Breast epithelium (tissue), 4 donors: ENCODE measurements around the gene CDC25A. TPM values are rescaled to one million over a fixed set of nuclear protein-coding genes. Genes with fewer than 3 reads are reported as not detected.
"Not testable (repeated sequence)": the region's sequence is repeated elsewhere in the genome, so short reads cannot be mapped to it uniquely, and the experiment has no call there.

Experiments
- DNase-seq, 2 donors: peaks; one replicate each; pipeline ENCODE4 v3.0.0-alpha.2; 2019; ENCODE audit warnings: low spot score in 2 of 2
- H3K27ac ChIP-seq, 2 donors: fragments of 200-600 bp; sonication (generic) in 1 of 2; one replicate each; pipeline ENCODE4 v1.5.1; 2016 to 2019; ENCODE audit warnings: mild to moderate bottlenecking in 1 of 2
- H3K27me3 ChIP-seq, 2 donors: fragments of 200-600 bp; sonication (generic) in 1 of 2; one replicate each; pipeline versions ENCODE4 v1.5.1 to v1.6.0; 2017 to 2019; ENCODE audit warnings: control low read depth in 1 of 2, mild to moderate bottlenecking in 1 of 2
- H3K36me3 ChIP-seq: fragments of 200-600 bp; one replicate; pipeline ENCODE4 v1.5.1; 2019
- H3K4me1 ChIP-seq, 2 donors: fragments of 200-600 bp; sonication (generic); one replicate each; pipeline ENCODE4 v1.5.1; 2016 to 2019; ENCODE audit warnings: control low read depth in 1 of 2
- H3K4me3 ChIP-seq, 3 donors: fragments of 200-600 bp; sonication (generic); 1 replicate in 2 of 3; 2 replicates in 1 of 3; pipeline ENCODE4 v1.5.1; 2016 to 2019; ENCODE audit warnings: mild to moderate bottlenecking in 3 of 3, moderate library complexity in 2 of 3
- H3K9me3 ChIP-seq, 2 donors: fragments of 200-600 bp; sonication (generic) in 1 of 2; one replicate each; pipeline ENCODE4 v1.5.1; 2016 to 2019; ENCODE audit warnings: control low read depth in 1 of 2
- POLR2A ChIP-seq: fragments of 450-650 bp; IDR thresholded peaks from one replicate; pipeline ENCODE4 v1.6.1; 2016; ENCODE audit warnings: antibody characterized with exemption, mild to moderate bottlenecking, moderate library complexity
- POLR2AphosphoS5 ChIP-seq, 3 donors: sonication (generic); formaldehyde crosslinking; IDR thresholded peaks; one replicate each; pipeline ENCODE4 v1.6.1; 2017; ENCODE audit warnings: antibody characterized with exemption in 3 of 3
- intact Hi-C: fragments of 100-400 bp; cut with DNase I; formaldehyde crosslinking; loops from one replicate; pipeline ENCODE4 v1.15.1; 2023; ENCODE audit warnings: low total_unique reads
- total RNA-seq, 3 donors: library from RNA; depleted of rRNA; stranded (reverse); fragments of >200 nt; gene quantifications; one replicate each; pipeline ENCODE4 v1.1.0, GENCODE V29; 2016
- TF ChIP-seq, protein P1 (sequence below), 3 donors: fragments of 450-650 bp; IDR thresholded peaks; one replicate each; pipeline ENCODE4 v1.5.1; 2016 to 2017; ENCODE audit warnings: antibody characterized with exemption in 3 of 3, mild to moderate bottlenecking in 3 of 3, moderate library complexity in 3 of 3

The CDC25A gene
- total RNA-seq, 3 donors from 2014 or later: 0.80 to 2.6 (median 1.3) TPM

DNA sequence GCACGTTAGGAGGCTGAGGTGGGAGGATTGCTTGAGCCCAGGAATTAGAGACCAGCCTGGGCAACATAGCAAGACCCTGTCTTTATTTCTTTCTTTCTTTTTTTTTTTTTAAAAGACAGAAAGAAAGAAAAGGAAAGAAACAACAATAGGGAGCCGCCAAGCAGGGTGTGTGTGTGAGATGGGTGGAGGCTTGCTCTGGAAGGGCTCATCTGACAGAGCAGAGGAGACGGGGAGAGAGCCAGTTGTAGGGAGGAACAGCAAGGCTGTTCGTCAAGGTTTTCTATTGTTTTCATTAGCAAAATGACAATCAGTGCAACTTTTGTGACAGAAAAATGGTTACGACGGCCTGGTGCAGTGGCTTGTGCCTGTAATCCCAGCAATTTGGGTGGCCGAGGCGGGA lies 69.3 kb downstream of the CDC25A start:
- TF ChIP-seq POLR2AphosphoS5 (IDR thresholded peaks at IDR 0.05) (no peak), POLR2A (no peak)
- TF ChIP-seq, protein P1, sequence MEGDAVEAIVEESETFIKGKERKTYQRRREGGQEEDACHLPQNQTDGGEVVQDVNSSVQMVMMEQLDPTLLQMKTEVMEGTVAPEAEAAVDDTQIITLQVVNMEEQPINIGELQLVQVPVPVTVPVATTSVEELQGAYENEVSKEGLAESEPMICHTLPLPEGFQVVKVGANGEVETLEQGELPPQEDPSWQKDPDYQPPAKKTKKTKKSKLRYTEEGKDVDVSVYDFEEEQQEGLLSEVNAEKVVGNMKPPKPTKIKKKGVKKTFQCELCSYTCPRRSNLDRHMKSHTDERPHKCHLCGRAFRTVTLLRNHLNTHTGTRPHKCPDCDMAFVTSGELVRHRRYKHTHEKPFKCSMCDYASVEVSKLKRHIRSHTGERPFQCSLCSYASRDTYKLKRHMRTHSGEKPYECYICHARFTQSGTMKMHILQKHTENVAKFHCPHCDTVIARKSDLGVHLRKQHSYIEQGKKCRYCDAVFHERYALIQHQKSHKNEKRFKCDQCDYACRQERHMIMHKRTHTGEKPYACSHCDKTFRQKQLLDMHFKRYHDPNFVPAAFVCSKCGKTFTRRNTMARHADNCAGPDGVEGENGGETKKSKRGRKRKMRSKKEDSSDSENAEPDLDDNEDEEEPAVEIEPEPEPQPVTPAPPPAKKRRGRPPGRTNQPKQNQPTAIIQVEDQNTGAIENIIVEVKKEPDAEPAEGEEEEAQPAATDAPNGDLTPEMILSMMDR (IDR thresholded peaks at IDR 0.05): no peak
- no peaks in the 10 kb centered on the region for H3K27me3 ChIP-seq
- intact Hi-C loops: no loop called here
- H3K9me3 ChIP-seq: no peaks in the 10 kb centered on the region
- H3K27ac ChIP-seq: no peak overlapping the region
- DNase-seq: no peak
- H3K4me1 ChIP-seq: no peaks in the 10 kb centered on the region
- no peak overlapping the region for H3K4me3 ChIP-seq
- no peaks in the 10 kb centered on the region for H3K36me3 ChIP-seq

DNA sequence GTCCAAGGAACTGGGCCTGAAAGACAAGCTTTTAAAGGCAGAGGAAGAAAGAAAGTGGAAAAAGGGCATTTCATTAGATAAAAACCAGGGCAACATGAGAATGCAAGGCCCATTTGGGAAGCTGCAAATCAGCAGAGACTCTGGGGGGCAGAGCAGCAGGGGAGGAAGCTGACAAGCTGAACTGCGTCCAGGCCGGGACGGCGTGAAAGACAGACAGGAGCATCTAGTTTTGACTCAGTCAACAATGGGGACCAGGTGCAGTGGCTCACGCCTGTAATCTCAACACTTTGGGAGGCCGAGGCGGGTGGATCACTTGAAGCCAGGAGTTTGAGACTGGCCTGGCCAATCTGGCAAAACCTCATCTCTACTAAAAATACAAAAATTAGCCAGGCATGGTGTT lies 69.9 kb downstream of the CDC25A start:
- no peak for DNase-seq
- no peak overlapping the region for H3K4me3 ChIP-seq
- no peak overlapping the region for H3K27ac ChIP-seq
- H3K27me3 ChIP-seq: no peaks in the 10 kb centered on the region
- no peaks in the 10 kb centered on the region for H3K36me3 ChIP-seq
- H3K4me1 ChIP-seq: no peaks in the 10 kb centered on the region
- no peak for TF ChIP-seq POLR2A
- no peak for TF ChIP-seq POLR2AphosphoS5 (IDR thresholded peaks at IDR 0.05)
- TF ChIP-seq, protein P1 (IDR thresholded peaks at IDR 0.05): no peak
- no peaks in the 10 kb centered on the region for H3K9me3 ChIP-seq
- intact Hi-C loops: no loop called here

DNA sequence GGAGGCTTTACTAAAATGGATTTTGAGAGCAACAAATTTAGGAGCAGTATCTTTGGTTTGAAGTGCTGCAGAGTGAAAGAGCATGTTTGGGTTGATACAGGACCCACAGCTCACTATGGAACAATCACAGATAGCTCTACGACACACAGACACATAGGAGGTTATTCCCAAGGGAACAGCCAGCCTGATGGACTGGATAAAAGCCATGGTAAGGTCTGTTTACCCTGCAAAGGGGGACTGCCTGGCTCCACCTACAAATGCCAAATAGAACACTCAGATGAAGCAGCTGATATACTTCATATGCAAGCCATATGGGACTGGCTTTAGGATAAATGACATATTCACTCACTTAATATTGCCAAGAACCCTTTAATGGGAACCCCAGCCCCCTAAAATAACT lies 75.4 kb downstream of the CDC25A start:
- Histone ChIP-seq H3K4me1 (no peaks in the 10 kb centered on the region), H3K9me3 (peaks cover 0 to 6% of the 10 kb centered on the region in 2 donors), H3K4me3 (no peak overlapping the region), H3K36me3 (no peaks in the 10 kb centered on the region), H3K27me3 (no peaks in the 10 kb centered on the region), H3K27ac (no peak overlapping the region)
- TF ChIP-seq POLR2A: no peak
- no peak for TF ChIP-seq POLR2AphosphoS5 (IDR thresholded peaks at IDR 0.05)
- TF ChIP-seq, protein P1 (IDR thresholded peaks at IDR 0.05): no peak
- no peak for DNase-seq
- intact Hi-C loops: no loop called here

DNA sequence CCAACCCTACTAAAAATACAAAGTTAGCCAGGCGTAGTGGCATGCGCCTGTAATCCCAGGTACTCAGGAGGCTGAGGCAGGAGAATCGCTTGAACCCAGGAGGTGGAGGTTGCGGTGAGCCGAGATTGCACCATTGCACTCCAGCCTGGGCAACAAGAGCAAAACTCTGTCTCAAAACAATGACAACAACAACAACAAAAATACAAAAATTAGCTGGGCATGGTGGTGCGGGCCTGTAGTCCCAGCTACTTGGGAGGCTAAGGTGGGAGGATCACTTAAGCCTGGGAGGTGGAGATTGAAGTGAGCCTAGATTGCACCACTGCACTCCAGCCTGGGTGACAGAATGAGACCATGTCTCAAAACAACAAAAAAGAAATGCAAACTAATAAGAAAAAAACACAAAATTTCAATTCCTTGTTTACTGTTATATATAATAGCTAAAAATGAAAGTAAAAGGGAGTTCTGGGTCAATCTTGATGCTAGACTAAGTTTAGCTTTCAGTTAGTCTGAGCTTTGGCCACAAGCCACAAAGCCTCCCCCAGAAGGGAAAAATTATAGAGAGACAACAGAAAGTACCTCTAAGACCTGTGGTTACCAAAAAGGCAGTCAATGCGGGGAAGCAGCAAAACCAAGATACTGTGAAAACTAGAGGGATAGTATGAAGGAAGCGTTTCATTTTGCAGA lies 76.0 kb downstream of the CDC25A start:
- H3K4me3 ChIP-seq, DNase-seq, H3K4me1 ChIP-seq, H3K9me3 ChIP-seq, intact Hi-C loops, H3K27ac ChIP-seq, H3K36me3 ChIP-seq, H3K27me3 ChIP-seq: not testable (repeated sequence)

DNA sequence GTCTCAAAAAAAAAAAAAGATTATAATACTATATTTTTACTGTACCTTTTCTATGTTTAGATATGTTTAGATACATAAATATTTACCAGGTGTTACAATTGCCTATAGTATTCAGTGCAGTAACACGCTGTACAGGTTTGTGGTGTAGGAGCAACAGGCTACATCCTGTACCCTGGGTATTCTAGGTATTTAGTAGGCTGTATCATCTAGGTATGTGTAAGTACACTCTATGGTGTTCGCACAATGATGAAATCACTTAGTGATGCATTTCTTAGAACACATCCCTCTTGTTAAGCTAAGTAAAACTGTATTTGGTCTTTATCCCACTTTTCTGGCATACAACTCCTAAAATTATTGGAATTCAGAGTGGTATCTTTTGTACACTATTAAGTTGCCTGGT lies 77.8 kb downstream of the CDC25A start:
- Histone ChIP-seq H3K9me3 (peaks cover 0 to 6% of the 10 kb centered on the region in 2 donors), H3K36me3 (no peaks in the 10 kb centered on the region), H3K4me1 (no peaks in the 10 kb centered on the region), H3K27ac (no peak overlapping the region), H3K4me3 (no peak overlapping the region), H3K27me3 (no peaks in the 10 kb centered on the region)
- intact Hi-C loops: no loop called here
- no peak for DNase-seq
- no peak for TF ChIP-seq POLR2A

DNA sequence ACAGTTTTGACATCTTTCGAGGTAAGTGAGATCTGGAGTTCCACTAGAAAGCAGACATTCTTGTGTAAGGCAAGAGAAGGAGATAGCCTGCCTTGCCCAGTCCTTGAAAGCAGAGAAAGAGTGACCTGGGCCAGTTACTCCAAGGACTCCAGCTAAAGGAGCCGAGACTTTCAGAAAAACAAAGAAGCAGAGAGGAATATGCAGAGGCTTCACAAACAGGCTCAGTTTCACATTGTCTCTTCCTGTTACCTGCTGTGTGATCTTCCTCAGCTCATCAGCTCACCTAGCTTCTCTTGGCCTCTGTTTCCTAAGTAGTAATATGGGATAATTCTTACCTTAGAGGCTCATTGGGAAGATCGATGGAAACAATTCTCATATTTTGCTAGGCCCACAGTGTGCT lies 81.0 kb downstream of the CDC25A start:
- no peak overlapping the region for H3K4me3 ChIP-seq
- no peaks in the 10 kb centered on the region for H3K4me1 ChIP-seq
- no peaks in the 10 kb centered on the region for H3K27me3 ChIP-seq
- TF ChIP-seq, protein P1 (IDR thresholded peaks at IDR 0.05): no peak
- TF ChIP-seq POLR2A (no peak), POLR2AphosphoS5 (IDR thresholded peaks at IDR 0.05) (no peak)
- H3K9me3 ChIP-seq: peaks cover 0 to 6% of the 10 kb centered on the region in 2 donors
- intact Hi-C loops: no loop called here
- no peaks in the 10 kb centered on the region for H3K36me3 ChIP-seq
- no peak for DNase-seq
- no peak overlapping the region for H3K27ac ChIP-seq

Other genes starting within 250 kb of the CDC25A start
- 100 to 1,000 TPM in 1 of 3 donors, 10 to 100 TPM in 2; 72.0 to 167 (median 99.0) TPM for gene MAP4, start 172.0 kb downstream of the CDC25A start, total RNA-seq
- 1 to 10 TPM in 1 of 3 donors, not detected in 2; 2.9 TPM for gene CAMP, start 35.1 kb upstream of the CDC25A start, total RNA-seq
- 10 to 100 TPM; 16.1 to 18.4 (median 17.6) TPM for gene ZNF589, start 52.7 kb upstream of the CDC25A start, total RNA-seq
- gene NME6, start 113.0 kb upstream of the CDC25A start, total RNA-seq: 10 to 100 TPM; 24.6 to 38.5 (median 34.1) TPM
- gene SPINK8, start 145.2 kb upstream of the CDC25A start, total RNA-seq: not detected
- gene FBXW12, start 183.8 kb upstream of the CDC25A start, total RNA-seq: under 1 TPM in 2 of 3 donors, not detected in 1; 0.32 to 0.66 TPM
- 100 to 1,000 TPM in 2 of 3 donors, 10 to 100 TPM in 1; 60.2 to 182 (median 148) TPM for gene PLXNB1, start 241.7 kb upstream of the CDC25A start, total RNA-seq